Osteocyte (in vitro differentiated cells): Measurements from ENCODE around the gene MRPS10. TPM values are rescaled to one million over a fixed set of nuclear protein-coding genes. Genes with fewer than 3 reads are reported as not detected.

ENCODE experiments used
- DNase-seq: peaks from one replicate; pipeline ENCODE4 v3.0.0; 2021; ENCODE audit warnings: mixed read lengths; ENCODE audit not compliant: unreplicated experiment; ENCODE audit errors: extremely low spot score
- H3K27ac Mint-ChIP-seq: one replicate; pipeline ENCODE4 v1.8.0; 2021; ENCODE audit warnings: mild to moderate bottlenecking, mixed read lengths; ENCODE audit not compliant: unreplicated experiment
- H3K27me3 Mint-ChIP-seq: one replicate; pipeline ENCODE4 v1.8.0; 2021; ENCODE audit warnings: mixed read lengths; ENCODE audit not compliant: unreplicated experiment
- H3K36me3 Mint-ChIP-seq: one replicate; pipeline ENCODE4 v1.8.0; 2021; ENCODE audit warnings: mixed read lengths; ENCODE audit not compliant: unreplicated experiment
- H3K4me1 Mint-ChIP-seq: one replicate; pipeline ENCODE4 v1.8.0; 2021; ENCODE audit warnings: mixed read lengths; ENCODE audit not compliant: unreplicated experiment
- H3K4me3 Mint-ChIP-seq: one replicate; pipeline ENCODE4 v1.8.0; 2021; ENCODE audit warnings: mild to moderate bottlenecking, moderate library complexity, mixed read lengths; ENCODE audit not compliant: unreplicated experiment
- H3K9me3 Mint-ChIP-seq: one replicate; pipeline ENCODE4 v1.8.0; 2021; ENCODE audit warnings: mixed read lengths; ENCODE audit not compliant: unreplicated experiment
- long read RNA-seq: library from polyadenylated mRNA; unstranded; transcript quantifications from one replicate; pipeline ENCODE4 v2.0.0, GENCODE V29; 2021
- total RNA-seq: library from RNA; stranded (reverse); gene quantifications from 2 replicates; pipeline ENCODE4 v1.2.1, GENCODE V29; 2021
- TF ChIP-seq, protein P1 (sequence below): fragments of 200-600 bp; sonication (generic); IDR thresholded peaks from 2 replicates; pipeline ENCODE4 v1.5.0; 2021; ENCODE audit warnings: antibody characterized with exemption, mild to moderate bottlenecking, moderate library complexity

MRPS10 gene
- total RNA-seq: 30.6 and 33.1 TPM in 2 replicates
- long read RNA-seq, transcript MRPS10-201 (7 exons, 2,110 nt): major isoform, 236 of 322 reads
- long read RNA-seq, partial matches to known transcripts: 3 of 322 reads
- long read RNA-seq, other reads (novel, unspliced or antisense): 83 of 322 reads

DNA sequence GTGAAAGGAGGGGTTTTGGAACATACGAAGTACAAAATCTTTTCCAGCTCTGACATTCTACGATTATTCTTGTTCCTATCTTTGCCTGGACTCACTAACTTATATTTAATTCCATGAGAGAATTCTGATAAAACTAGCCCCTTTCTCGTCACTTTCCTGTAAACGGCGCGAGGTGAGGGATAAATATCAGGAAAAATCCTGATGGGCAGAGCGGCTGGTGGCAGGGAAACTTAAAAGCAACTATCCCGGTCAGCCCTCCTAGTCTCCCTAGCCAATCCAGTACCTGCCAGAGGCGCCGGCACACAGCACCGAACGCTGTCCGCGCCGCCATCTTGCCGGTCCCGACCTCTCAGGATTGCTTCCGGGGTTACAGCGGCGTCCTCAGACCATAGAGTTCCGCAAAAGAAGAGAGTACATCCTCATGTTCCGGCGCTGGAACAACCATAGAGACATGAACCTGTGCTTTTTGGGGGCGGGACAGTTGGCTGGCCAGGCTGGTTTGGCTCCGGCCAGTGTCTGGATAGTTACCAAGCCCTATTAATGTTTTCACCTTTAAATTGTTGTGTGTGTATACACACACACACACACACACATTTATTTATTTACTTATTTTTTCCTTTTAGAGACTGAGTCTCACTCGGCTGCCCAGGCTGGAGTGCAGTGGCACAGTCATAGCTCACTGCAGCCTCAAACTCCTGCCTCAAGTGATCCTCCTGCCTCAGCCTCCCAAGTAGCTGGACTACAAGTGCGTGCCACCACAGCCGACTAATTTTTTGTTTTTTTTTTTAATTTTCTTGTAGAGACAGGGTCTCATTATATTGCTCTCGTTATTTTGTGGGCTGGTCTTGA lies at the start of gene MRPS10:
MRPS10 (minus strand) TSS at position 343 of the 849 bp plus-strand sequence; CDS start at position 331, 12 bp downstream.
- peaks cover 8% of the 10 kb centered on the region for H3K36me3 Mint-ChIP-seq
- DNase-seq: peak; percentile 96
- no peaks in the 10 kb centered on the region for H3K9me3 Mint-ChIP-seq
- peaks cover 19% of the 10 kb centered on the region for H3K4me1 Mint-ChIP-seq
- H3K4me3 Mint-ChIP-seq: peak within 1 kb of the TSS; percentile 98
- peak within 1 kb of the TSS; percentile 97 for H3K27ac Mint-ChIP-seq
- H3K27me3 Mint-ChIP-seq: no peaks in the 10 kb centered on the region
- TF ChIP-seq, protein P1, sequence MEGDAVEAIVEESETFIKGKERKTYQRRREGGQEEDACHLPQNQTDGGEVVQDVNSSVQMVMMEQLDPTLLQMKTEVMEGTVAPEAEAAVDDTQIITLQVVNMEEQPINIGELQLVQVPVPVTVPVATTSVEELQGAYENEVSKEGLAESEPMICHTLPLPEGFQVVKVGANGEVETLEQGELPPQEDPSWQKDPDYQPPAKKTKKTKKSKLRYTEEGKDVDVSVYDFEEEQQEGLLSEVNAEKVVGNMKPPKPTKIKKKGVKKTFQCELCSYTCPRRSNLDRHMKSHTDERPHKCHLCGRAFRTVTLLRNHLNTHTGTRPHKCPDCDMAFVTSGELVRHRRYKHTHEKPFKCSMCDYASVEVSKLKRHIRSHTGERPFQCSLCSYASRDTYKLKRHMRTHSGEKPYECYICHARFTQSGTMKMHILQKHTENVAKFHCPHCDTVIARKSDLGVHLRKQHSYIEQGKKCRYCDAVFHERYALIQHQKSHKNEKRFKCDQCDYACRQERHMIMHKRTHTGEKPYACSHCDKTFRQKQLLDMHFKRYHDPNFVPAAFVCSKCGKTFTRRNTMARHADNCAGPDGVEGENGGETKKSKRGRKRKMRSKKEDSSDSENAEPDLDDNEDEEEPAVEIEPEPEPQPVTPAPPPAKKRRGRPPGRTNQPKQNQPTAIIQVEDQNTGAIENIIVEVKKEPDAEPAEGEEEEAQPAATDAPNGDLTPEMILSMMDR: no peak

DNA sequence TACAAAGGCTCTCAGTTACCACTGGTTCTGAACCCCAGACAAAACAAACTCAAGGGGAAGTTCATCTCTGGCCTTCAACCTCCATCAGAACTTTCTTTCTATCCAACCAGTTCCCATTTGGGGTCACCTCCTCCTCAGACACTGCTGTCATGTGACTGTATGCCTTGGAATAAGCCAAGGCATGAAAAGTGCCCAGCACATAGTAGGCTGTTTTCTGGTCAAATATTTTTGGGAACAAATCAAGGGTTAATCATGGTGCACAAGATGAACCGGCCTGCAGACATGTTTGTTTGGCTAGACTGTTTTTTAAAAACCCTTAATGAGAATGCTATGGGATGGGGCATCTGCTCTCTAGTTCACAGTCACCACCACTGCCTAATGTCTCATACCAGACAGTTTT lies 48.9 kb upstream of the MRPS10 start:
- Mint-ChIP-seq H3K27ac (no peak overlapping the region), H3K4me3 (no peak overlapping the region), H3K36me3 (peaks cover 14% of the 10 kb centered on the region), H3K9me3 (no peaks in the 10 kb centered on the region), H3K27me3 (no peaks in the 10 kb centered on the region), H3K4me1 (no peaks in the 10 kb centered on the region)
- TF ChIP-seq, protein P1: no peak
- DNase-seq: no peak

DNA sequence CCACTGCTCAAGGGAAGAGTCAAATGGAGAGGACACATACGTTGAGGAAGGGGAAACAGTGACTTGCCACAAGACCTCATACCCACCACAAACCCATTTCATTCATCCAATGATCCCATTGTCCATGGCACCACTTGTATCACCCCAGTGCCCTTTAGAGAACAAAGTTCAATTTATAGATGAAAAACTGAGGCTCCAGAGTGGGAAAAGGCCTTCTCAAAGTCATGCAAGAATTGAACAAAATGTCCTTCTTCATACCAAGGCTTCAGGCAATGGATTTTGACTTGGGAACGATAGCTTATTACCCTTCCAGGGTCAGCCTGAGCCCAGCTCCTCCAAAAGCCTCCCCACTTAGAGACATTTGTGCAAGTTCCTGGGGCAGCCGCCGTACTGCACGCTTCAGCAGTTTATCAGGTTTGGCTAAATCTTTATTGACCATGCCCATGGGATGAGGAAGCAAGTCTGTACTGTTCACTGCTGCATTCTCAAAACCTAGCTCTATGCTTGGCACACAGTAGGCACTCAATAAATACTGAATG lies 47.3 kb upstream of the MRPS10 start:
- Mint-ChIP-seq H3K4me1 (peaks cover 3% of the 10 kb centered on the region), H3K4me3 (no peak overlapping the region), H3K9me3 (no peaks in the 10 kb centered on the region), H3K27ac (no peak overlapping the region), H3K36me3 (peaks cover 14% of the 10 kb centered on the region), H3K27me3 (no peaks in the 10 kb centered on the region)
- TF ChIP-seq, protein P1: no peak
- no peak for DNase-seq

DNA sequence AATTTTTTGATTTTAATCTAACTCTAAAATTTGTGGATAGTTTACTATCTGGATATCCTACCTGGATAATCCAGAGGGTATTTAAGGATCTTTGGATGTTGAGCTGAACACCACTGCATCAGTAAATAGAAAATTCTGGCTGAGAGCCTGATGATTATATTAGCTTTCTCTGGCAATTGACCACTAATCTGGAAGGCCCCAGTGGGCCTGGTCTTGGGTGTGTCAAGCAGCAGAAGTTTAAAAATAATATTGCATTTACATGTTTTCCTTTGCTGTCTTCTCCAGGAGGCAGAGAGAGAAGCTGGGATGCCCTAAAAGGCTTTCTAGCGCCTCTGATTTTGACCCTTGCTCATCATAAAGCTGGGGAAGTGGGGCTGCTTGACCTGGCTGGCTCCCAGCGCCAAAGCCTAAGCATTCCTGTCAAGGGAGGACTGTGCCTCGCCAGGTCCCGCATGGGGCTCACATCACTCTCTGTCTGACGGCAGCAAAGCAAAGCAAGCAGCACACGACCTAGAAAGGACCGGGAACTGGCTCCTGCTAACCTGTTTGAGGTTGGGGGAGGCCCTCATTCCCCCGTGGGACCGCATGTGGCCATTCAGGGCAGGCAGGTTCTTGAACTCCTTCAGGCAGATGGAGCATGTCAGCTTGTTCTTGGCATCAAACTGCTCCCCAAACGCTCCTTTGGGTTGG lies 46.6 kb upstream of the MRPS10 start:
- Mint-ChIP-seq H3K9me3 (no peaks in the 10 kb centered on the region), H3K27me3 (no peaks in the 10 kb centered on the region), H3K36me3 (peaks cover 11% of the 10 kb centered on the region), H3K4me1 (peaks cover 3% of the 10 kb centered on the region), H3K4me3 (no peak overlapping the region), H3K27ac (no peak overlapping the region)
- no peak for DNase-seq
- TF ChIP-seq, protein P1: no peak
